Stimulated activated CD8-positive, alpha-beta memory T cell treated with anti-CD3 and anti-CD28 coated beads, Interleukin-4, amount 100 ng/mL, for 24 hours (primary cell): ENCODE measurements around the gene HTT-AS.

ENCODE experiments used
- DNase-seq: peaks from one replicate; pipeline ENCODE4 v3.0.0-alpha.2; 2020; ENCODE audit warnings: low read depth

The HTT-AS gene

GRCh38 chr4:3030566-3031356, 43.6 kb downstream of the HTT-AS start:
- no peak for DNase-seq

- no peak for DNase-seq
Observed at GRCh38 chr4:3029464-3029863, 44.9 kb downstream of the HTT-AS start.

- no peak for DNase-seq
Observed at GRCh38 chr4:3026540-3026939, 47.8 kb downstream of the HTT-AS start.

GRCh38 chr4:3025881-3026280, 48.5 kb downstream of the HTT-AS start:
- no peak for DNase-seq

- DNase-seq = no peak
Observed at GRCh38 chr4:3022651-3023050, 51.7 kb downstream of the HTT-AS start.

- no peak for DNase-seq
Observed at GRCh38 chr4:3022112-3022511, 52.2 kb downstream of the HTT-AS start.

- DNase-seq = no peak
Observed at GRCh38 chr4:3021627-3022026, 52.7 kb downstream of the HTT-AS start.

- no peak for DNase-seq
Observed at GRCh38 chr4:3021127-3021526, 53.2 kb downstream of the HTT-AS start.

GRCh38 chr4:3019145-3019846, 55.0 kb downstream of the HTT-AS start:
- no peak for DNase-seq

- DNase-seq = no peak
Observed at GRCh38 chr4:3017504-3017903, 56.8 kb downstream of the HTT-AS start.

GRCh38 chr4:3016961-3017360, 57.4 kb downstream of the HTT-AS start:
- no peak for DNase-seq

- no peak for DNase-seq
Observed at GRCh38 chr4:3013839-3014350, 60.4 kb downstream of the HTT-AS start.
